ENCODE results near the gene EFCAB6.

- no peak for TF ChIP-seq CTCF (conservative IDR thresholded peaks at IDR 0.05; ENCODE audit: low read length)
- TF ChIP-seq EZH2phosphoT487 (IDR thresholded peaks at IDR 0.05; ENCODE audit: borderline replicate concordance, low read depth, low read length) = no peak
Observed at GRCh38 chr22:43755452-43755851, 56.7 kb downstream of the EFCAB6 start.
